Measurements from ENCODE around the gene SHLD2.
"Not testable (repeated sequence)": the region's sequence is repeated elsewhere in the genome, so short reads cannot be mapped to it uniquely, and the experiment has no call there.

SHLD2 gene

DNA sequence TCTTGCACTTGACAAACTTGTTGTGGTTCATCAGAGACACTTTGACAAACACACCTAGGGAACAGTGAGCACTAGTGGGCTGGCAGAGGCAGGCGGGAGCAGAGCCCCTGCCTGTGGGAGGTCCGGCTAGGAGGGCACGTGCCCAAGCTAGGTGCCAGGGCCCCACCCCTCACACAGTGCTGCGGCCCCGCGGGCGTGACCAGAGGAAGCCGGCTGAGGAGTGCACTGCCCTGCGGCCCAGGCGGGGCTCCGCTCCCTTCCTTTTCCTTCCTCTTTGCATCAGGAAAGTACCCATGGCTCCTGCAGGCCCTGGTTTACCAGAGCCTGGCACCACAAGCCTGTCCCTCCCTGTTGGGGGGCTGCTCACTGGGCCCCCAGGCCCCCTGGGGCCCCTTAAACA lies 121.1 kb downstream of the SHLD2 start:
- not testable (repeated sequence) for DNase-seq (ENCODE audit: low read depth)

DNA sequence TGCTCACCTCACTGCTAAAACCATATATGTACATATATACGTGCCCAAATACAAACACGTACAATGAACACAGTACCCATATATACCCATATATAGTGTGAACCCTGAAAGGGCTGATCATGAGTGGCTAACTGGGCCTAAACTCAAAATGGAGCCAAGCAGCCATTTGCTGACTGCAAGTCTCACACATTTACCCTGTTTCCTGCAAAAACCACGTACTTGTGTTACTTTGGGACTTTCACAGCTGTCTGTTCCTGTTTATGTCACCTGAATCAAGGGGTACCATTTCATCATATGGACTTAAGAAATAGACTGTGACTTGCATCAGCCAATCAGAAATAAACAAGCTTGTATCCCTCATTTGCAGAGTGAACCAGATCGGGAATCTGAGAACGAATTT lies 124.4 kb downstream of the SHLD2 start:
- not testable (repeated sequence) for DNase-seq (ENCODE audit: low read depth)

DNA sequence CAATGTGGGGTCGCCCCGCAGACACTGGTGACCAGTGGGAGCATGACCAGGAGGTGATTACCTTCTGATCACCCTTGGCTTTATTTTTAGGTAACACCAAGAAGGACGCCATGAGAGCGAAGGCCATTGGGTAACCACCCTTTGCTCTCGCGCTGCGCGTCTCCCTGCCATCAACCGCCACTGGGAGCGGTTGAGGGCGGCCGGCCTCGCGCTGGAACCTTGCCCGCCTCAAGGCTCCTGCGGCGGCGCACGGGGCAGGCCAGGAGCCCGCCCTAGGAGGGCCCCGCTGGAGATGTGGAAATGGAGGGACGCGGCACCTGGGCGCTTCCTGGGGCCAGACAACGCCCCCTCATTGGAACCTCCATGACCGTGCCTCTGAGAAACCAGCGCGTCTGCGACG lies 127.8 kb downstream of the SHLD2 start:
- DNase-seq (ENCODE audit: low read depth) = not testable (repeated sequence)

DNA sequence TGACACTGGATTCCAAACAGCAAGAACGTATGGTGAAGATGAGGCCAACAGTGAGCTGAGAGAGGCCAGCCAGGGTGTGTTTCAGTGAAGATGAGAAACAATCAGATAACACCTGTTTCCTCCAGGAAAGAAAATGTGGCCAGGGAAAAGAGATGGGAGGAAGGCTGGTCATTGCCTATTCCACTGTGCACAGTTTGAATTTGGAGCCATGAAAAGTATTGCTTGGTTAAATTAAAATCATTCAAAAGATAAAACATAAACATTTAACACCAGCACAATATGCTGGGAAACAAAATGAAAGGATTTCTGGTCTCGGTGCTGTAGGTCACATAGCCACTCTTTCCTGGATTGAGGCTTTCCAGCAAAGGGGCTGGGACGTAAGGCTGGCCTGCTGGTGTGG lies 130.1 kb downstream of the SHLD2 start, which contains the start of gene NUTM2A:
Gene NUTM2A, plus strand, starts transcription at position 301 of the 400 bp plus-strand sequence. CDS start 383 bp downstream, outside the sequence.
- DNase-seq (ENCODE audit: low read depth) = not testable (repeated sequence)

DNA sequence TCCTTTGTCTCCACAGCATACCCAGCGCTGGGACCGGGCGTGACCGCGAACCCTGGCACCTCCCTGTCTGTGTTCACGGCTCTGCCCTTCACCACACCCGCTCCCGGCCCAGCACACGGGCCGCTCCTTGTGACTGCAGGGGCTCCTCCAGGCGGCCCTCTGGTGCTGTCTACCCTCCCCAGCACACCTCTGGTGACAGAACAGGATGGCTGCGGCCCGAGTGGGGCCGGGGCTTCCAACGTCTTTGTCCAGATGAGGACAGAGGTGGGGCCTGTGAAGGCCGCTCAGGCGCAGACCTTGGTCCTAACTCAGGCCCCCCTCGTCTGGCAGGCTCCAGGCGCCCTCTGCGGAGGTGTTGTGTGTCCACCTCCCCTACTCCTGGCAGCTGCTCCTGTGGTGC lies 133.2 kb downstream of the SHLD2 start:
- not testable (repeated sequence) for DNase-seq (ENCODE audit: low read depth)

DNA sequence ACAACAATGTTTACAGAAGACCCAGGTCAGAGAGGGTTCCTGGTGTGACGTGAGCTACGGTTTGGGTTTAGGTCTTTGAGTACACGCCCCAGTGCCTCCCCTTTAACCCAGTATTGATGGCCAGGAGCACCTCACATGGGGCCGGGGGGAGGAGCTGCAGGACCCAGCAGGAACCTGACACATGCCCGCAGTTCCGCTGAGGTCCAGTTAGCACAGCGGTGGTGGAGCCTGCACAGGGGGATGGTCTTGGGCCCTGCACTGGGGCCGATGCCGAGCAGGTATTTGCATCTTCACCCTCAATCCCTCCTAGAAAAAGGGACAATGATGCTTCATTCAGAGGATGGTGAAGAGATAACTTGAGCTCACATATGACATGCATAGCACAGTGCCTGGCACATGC lies 134.2 kb downstream of the SHLD2 start:
- DNase-seq (ENCODE audit: low read depth) = not testable (repeated sequence)

DNA sequence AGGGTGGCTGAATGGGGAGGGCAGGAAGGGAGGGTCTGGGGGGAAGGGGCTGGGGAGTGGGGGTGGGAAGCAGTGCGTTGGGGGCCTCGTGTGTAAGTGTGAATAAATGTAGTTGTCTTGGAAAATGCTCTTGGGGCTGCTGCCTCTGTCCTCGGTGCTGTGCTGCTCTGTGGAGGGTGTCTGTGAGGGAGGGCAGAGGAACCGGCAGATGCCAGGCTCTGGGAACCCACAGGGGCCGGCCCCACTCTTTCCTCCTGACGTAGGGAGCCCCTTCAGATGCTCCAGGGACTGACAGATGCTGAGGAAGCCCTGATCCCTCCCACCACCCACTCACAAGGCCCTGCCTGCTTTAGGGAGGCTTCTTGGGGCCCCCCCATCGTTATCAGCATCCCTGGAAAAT lies 139.8 kb downstream of the SHLD2 start:
- DNase-seq (ENCODE audit: low read depth) = not testable (repeated sequence)

DNA sequence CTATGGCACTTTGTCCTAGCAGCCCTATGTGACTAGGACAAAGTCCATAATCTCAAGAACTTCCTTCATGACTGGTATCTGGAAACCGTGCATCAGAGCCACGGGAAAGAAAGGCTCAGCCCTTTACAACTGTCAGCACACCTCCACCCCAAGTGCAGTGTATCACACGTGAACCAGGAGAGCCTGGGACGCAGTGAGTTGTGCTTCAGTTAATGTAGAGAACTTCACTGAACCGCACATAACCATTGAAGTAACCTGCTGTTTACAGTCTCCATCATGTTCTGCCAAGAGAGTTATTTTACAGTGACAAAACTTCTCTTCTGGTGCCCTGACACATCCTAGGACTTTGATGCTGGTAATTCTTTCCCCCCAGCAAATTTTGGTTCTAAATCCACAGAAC lies 142.2 kb downstream of the SHLD2 start:
- DNase-seq (ENCODE audit: low read depth) = not testable (repeated sequence)

DNA sequence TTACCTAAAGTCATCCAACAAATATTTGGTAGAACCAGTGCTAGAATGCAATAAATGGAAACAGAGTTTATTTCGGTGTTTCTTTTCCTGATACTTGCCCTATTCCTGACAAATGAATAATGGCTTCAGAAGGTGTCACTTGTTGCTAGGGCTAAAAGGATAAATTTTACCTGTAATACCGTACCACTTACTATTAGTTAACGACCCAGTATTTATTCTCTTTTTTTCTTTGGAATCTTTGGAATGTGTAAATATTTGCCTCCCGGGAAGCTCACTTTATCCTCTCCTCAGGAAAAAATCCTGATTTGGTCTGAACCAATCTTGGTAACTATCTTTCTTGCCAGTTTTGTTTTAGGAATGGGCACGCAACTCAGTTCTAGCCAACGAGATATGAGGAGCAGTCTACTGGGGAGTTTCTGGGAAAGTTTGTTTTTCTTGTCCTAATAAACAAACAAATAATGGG lies 144.4 kb downstream of the SHLD2 start:
- not testable (repeated sequence) for DNase-seq (ENCODE audit: low read depth)

All from amniotic epithelial cell (primary cell).